Ovary (tissue), 3 donors: Measurements from ENCODE around the gene AKAP7.

Source experiments
- EP300 ChIP-seq: sonication (generic); formaldehyde crosslinking; IDR thresholded peaks from one replicate; pipeline ENCODE4 v1.6.1; 2017; ENCODE audit warnings: antibody characterized with exemption
- POLR2A ChIP-seq: fragments of 450-650 bp; IDR thresholded peaks from one replicate; pipeline ENCODE4 v1.6.1; 2017; ENCODE audit warnings: antibody characterized with exemption, mild to moderate bottlenecking, moderate library complexity
- TF ChIP-seq, protein P1 (sequence below), 3 donors: fragments of 450-650 bp in 2 of 3; fragments of 200-600 bp in 1 of 3; IDR thresholded peaks; one replicate each; pipeline versions ENCODE4 v1.5.1 to v1.8.0; 2016 to 2022; ENCODE audit warnings: antibody characterized with exemption in 3 of 3, mild to moderate bottlenecking in 1 of 3
- donor health status: DM: no; HTN: no; CAD: no.

DNA sequence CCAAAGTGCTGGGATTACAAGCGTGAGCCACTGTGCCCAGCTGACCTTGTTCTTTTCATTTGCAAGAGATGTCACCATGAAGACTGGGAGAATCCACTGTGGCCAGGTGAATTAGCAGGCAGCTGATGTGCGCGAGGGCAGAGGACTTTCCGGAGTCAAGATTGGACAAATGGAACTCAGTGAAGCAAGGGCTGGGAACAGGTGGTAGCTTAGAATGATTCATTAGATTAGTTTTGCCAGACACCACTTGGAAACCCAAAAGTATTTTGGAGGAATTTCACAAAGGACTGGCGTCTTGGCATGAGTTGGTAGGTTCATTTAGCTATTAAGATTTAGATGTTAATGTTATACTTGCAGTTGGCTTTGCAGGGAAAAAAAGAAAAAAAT, 4.7 kb upstream of the AKAP7 start:
- TF ChIP-seq POLR2A (no peak), EP300 (no peak)
- TF ChIP-seq, protein P1, sequence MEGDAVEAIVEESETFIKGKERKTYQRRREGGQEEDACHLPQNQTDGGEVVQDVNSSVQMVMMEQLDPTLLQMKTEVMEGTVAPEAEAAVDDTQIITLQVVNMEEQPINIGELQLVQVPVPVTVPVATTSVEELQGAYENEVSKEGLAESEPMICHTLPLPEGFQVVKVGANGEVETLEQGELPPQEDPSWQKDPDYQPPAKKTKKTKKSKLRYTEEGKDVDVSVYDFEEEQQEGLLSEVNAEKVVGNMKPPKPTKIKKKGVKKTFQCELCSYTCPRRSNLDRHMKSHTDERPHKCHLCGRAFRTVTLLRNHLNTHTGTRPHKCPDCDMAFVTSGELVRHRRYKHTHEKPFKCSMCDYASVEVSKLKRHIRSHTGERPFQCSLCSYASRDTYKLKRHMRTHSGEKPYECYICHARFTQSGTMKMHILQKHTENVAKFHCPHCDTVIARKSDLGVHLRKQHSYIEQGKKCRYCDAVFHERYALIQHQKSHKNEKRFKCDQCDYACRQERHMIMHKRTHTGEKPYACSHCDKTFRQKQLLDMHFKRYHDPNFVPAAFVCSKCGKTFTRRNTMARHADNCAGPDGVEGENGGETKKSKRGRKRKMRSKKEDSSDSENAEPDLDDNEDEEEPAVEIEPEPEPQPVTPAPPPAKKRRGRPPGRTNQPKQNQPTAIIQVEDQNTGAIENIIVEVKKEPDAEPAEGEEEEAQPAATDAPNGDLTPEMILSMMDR (IDR thresholded peaks at IDR 0.05) = no peak
